Neural cell (in vitro differentiated cells): ENCODE measurements around the gene NDUFAF2. TPM values are rescaled to one million over a fixed set of nuclear protein-coding genes. Genes with fewer than 3 reads are reported as not detected.

Experiments used
- H2AFZ ChIP-seq: fragments of 200-600, 300-800 bp; sonication (generic), shearing (Covaris generic); 2 replicates; pipeline ENCODE4 v1.6.0; 2014; ENCODE audit warnings: low read depth, mild to moderate bottlenecking, antibody characterized with exemption, low read length, moderate library complexity
- H3F3A ChIP-seq: fragments of 200-600 bp; shearing (Covaris generic); 2 replicates; pipeline ENCODE4 v1.6.1; 2016; ENCODE audit warnings: mild to moderate bottlenecking, moderate library complexity, mixed read lengths, antibody characterized with exemption, low read length; ENCODE audit not compliant: insufficient read depth, poor library complexity, severe bottlenecking
- H3K27ac ChIP-seq: fragments of 200-600, 300-800 bp; sonication (generic), shearing (Covaris generic); 2 replicates; pipeline ENCODE4 v1.5.1; 2014; ENCODE audit warnings: mild to moderate bottlenecking, low read length, moderate library complexity
- H3K27me3 ChIP-seq: fragments of 300-800, 200-600 bp; sonication (generic), shearing (Covaris generic); 2 replicates; pipeline ENCODE4 v1.6.0; 2014; ENCODE audit warnings: mild to moderate bottlenecking, low read depth, low read length, moderate library complexity; ENCODE audit not compliant: insufficient read depth
- H3K36me3 ChIP-seq: fragments of 300-800, 200-600 bp; sonication (generic), shearing (Covaris generic); 2 replicates; pipeline ENCODE4 v1.5.1; 2014; ENCODE audit warnings: mild to moderate bottlenecking, antibody characterized with exemption, low read length, moderate library complexity; ENCODE audit not compliant: insufficient read depth
- H3K4me2 ChIP-seq: fragments of 300-800, 200-600 bp; sonication (generic), shearing (Covaris generic); 2 replicates; pipeline ENCODE4 v1.6.0; 2014; ENCODE audit warnings: mild to moderate bottlenecking, low read length
- H3K4me3 ChIP-seq: fragments of 300-800, 200-600 bp; sonication (generic), shearing (Covaris generic); 2 replicates; pipeline ENCODE4 v1.5.1; 2014; ENCODE audit warnings: mild to moderate bottlenecking, low read length, moderate library complexity
- H3K79me2 ChIP-seq: fragments of 200-600 bp; shearing (Covaris generic); replicated peaks from 2 replicates; pipeline ENCODE4 v1.6.0; 2014; ENCODE audit warnings: mild to moderate bottlenecking, low read length, moderate library complexity; ENCODE audit not compliant: insufficient read depth
- H3K9ac ChIP-seq: fragments of 300-800, 200-600 bp; sonication (generic), shearing (Covaris generic); 2 replicates; pipeline ENCODE4 v1.6.1; 2016; ENCODE audit warnings: mild to moderate bottlenecking, low read length, mixed read lengths
- H3K9me2 ChIP-seq: fragments of 200-600 bp; shearing (Covaris generic); 2 replicates; pipeline ENCODE4 v1.6.1; 2016; ENCODE audit warnings: mild to moderate bottlenecking, low read length, mixed read lengths; ENCODE audit not compliant: insufficient read depth
- H3K9me3 ChIP-seq: fragments of 200-600, 300-800 bp; sonication (generic), shearing (Covaris generic); 2 replicates; pipeline ENCODE4 v1.6.1; 2016; ENCODE audit warnings: mild to moderate bottlenecking, mixed run types, low read length, moderate library complexity, mixed read lengths
- H4K20me1 ChIP-seq: fragments of 200-600 bp; shearing (Covaris generic); 2 replicates; pipeline ENCODE4 v1.6.1; 2016; ENCODE audit warnings: mild to moderate bottlenecking, mixed run types; ENCODE audit not compliant: insufficient read depth
- CTCF ChIP-seq: fragments of 450-650 bp; IDR thresholded peaks from 2 replicates; pipeline ENCODE4 v1.5.1; 2014; ENCODE audit warnings: antibody characterized with exemption, mild to moderate bottlenecking, moderate library complexity; ENCODE audit not compliant: poor library complexity, severe bottlenecking
- EP300 ChIP-seq: fragments of 450-650 bp; conservative IDR thresholded peaks from 2 replicates; pipeline ENCODE4 v1.6.1; 2014; ENCODE audit warnings: antibody characterized with exemption, mild to moderate bottlenecking, moderate library complexity; ENCODE audit not compliant: poor library complexity, severe bottlenecking
- EZH2 ChIP-seq: fragments of 200-600, 300-800 bp; shearing (Covaris generic), sonication (generic); IDR thresholded peaks from 2 replicates; pipeline ENCODE4 v1.6.1; 2014; ENCODE audit warnings: antibody characterized with exemption, low read length, borderline replicate concordance, mild to moderate bottlenecking; ENCODE audit not compliant: insufficient read depth, poor library complexity, severe bottlenecking
- MXI1 ChIP-seq: fragments of 450-650 bp; conservative IDR thresholded peaks from 2 replicates; pipeline ENCODE4 v1.6.1; 2014; ENCODE audit warnings: antibody characterized with exemption, mild to moderate bottlenecking; ENCODE audit not compliant: poor library complexity, severe bottlenecking
- POLR2AphosphoS5 ChIP-seq: IDR thresholded peaks from 2 replicates; pipeline ENCODE4 v1.6.1; 2012
- RAD21 ChIP-seq: fragments of 450-650 bp; conservative IDR thresholded peaks from 2 replicates; pipeline ENCODE4 v1.6.1; 2014; ENCODE audit warnings: antibody characterized with exemption, mild to moderate bottlenecking, moderate library complexity
- REST ChIP-seq: IDR thresholded peaks from 2 replicates; pipeline ENCODE4 v1.6.1; 2012; ENCODE audit warnings: borderline replicate concordance
- SMC3 ChIP-seq: fragments of 450-650 bp; conservative IDR thresholded peaks from 2 replicates; pipeline ENCODE4 v1.6.1; 2014; ENCODE audit warnings: antibody characterized with exemption, mild to moderate bottlenecking, moderate library complexity; ENCODE audit not compliant: poor library complexity
- TAF1 ChIP-seq: IDR thresholded peaks from 2 replicates; pipeline ENCODE4 v1.6.1; 2012; ENCODE audit warnings: low read depth
- polyA plus RNA-seq: library from polyadenylated mRNA; depleted of rRNA; stranded (reverse); fragments of >200 nt; gene quantifications from 2 replicates; pipeline ENCODE4 v1.2.3, GENCODE V29; 2014

NDUFAF2 gene
- polyA plus RNA-seq, 1 donor from 2014 or later: 53.6 TPM

GRCh38 chr5:60903356-60903755, 41.6 kb upstream of the NDUFAF2 start:
- Histone ChIP-seq H3K36me3 (no peaks in the 10 kb centered on the region), H3K4me3 (no peak overlapping the region), H4K20me1 (no peaks in the 10 kb centered on the region), H3K9me2 (no peaks in the 10 kb centered on the region), H3F3A (no peaks in the 10 kb centered on the region), H3K9me3 (no peaks in the 10 kb centered on the region), H3K9ac (no peak overlapping the region), H3K79me2 (no peaks in the 10 kb centered on the region), H3K4me2 (no peak overlapping the region), H3K27ac (no peak overlapping the region), H2AFZ (no peak overlapping the region), H3K27me3 (no peaks in the 10 kb centered on the region)
- no peak for TF ChIP-seq REST
- TF ChIP-seq EZH2: no peak
- no peak for TF ChIP-seq CTCF
- no peak for TF ChIP-seq EP300
- no peak for TF ChIP-seq RAD21

GRCh38 chr5:60916646-60917045, 28.4 kb upstream of the NDUFAF2 start:
- H3K4me3 ChIP-seq: no peak overlapping the region
- H3F3A ChIP-seq: no peaks in the 10 kb centered on the region
- H3K36me3 ChIP-seq: peaks cover 3% of the 10 kb centered on the region
- no peak overlapping the region for H2AFZ ChIP-seq
- no peaks in the 10 kb centered on the region for H4K20me1 ChIP-seq
- H3K27me3 ChIP-seq: no peaks in the 10 kb centered on the region
- no peak overlapping the region for H3K27ac ChIP-seq
- no peak overlapping the region for H3K9ac ChIP-seq
- H3K79me2 ChIP-seq: no peaks in the 10 kb centered on the region
- no peak overlapping the region for H3K4me2 ChIP-seq
- no peaks in the 10 kb centered on the region for H3K9me2 ChIP-seq
- TF ChIP-seq SMC3 (no peak), EZH2 (no peak), POLR2AphosphoS5 (no peak), TAF1 (no peak), MXI1 (no peak), EP300 (no peak), REST (no peak), CTCF (no peak), RAD21 (no peak)
- H3K9me3 ChIP-seq: no peaks in the 10 kb centered on the region
